Tibial artery (tissue), 4 donors: Measurements from ENCODE around the gene GMFB.

Source experiments
- DNase-seq, 2 donors: peaks; one replicate each; pipeline ENCODE4 v3.0.0-alpha.2; 2019
- H3K27ac ChIP-seq, 2 donors: fragments of 200-600 bp; sonication (generic) in 1 of 2; 1 replicate in 1 of 2; 2 replicates in 1 of 2; pipeline ENCODE4 v1.5.1; 2018 to 2019; ENCODE audit warnings: mild to moderate bottlenecking in 1 of 2
- H3K27me3 ChIP-seq, 2 donors: fragments of 200-600 bp; sonication (generic) in 1 of 2; one replicate each; pipeline versions ENCODE4 v1.5.1 to v1.6.0; 2016 to 2019
- H3K36me3 ChIP-seq, 3 donors: fragments of 200-600 bp; sonication (generic) in 2 of 3; one replicate each; pipeline ENCODE4 v1.5.1; 2016 to 2019; ENCODE audit warnings: mild to moderate bottlenecking in 2 of 3
- H3K4me1 ChIP-seq, 4 donors: fragments of 200-600 bp; sonication (generic) in 2 of 4; 1 replicate in 3 of 4; 2 replicates in 1 of 4; pipeline ENCODE4 v1.5.1; 2016 to 2019
- H3K4me3 ChIP-seq, 2 donors: fragments of 200-600 bp; sonication (generic) in 1 of 2; 1 replicate in 1 of 2; 2 replicates in 1 of 2; pipeline ENCODE4 v1.5.1; 2018 to 2019; ENCODE audit warnings: mild to moderate bottlenecking in 2 of 2
- H3K9me3 ChIP-seq, 3 donors: fragments of 200-600 bp; sonication (generic) in 1 of 3; one replicate each; pipeline ENCODE4 v1.5.1; 2016 to 2019
- CTCF ChIP-seq, 2 experiments: fragments of 200-600 bp in 1 of 2; fragments of 450-650 bp in 1 of 2; IDR thresholded peaks; one replicate each; pipeline ENCODE4 v1.5.1; 2017 to 2019; ENCODE audit warnings: antibody characterized with exemption in 2 of 2, mild to moderate bottlenecking in 1 of 2, moderate library complexity in 1 of 2
- intact Hi-C: fragments of 100-400 bp; cut with DNase I; formaldehyde crosslinking; loops from one replicate; pipeline ENCODE4 v1.15.0; 2023; ENCODE audit warnings: low total_unique reads

Gene GMFB

GRCh38 chr14:54451961-54452360 lies 36.8 kb downstream of the GMFB start:
- DNase-seq = no peak
- TF ChIP-seq CTCF (IDR thresholded peaks at IDR 0.05) = no peak
- Histone ChIP-seq H3K4me3 (no peak overlapping the region), H3K9me3 (no peaks in the 10 kb centered on the region), H3K36me3 (no peaks in the 10 kb centered on the region), H3K27me3 (no peaks in the 10 kb centered on the region), H3K4me1 (no peaks in the 10 kb centered on the region), H3K27ac (no peak overlapping the region)
- intact Hi-C loops = no loop called here

DNA sequence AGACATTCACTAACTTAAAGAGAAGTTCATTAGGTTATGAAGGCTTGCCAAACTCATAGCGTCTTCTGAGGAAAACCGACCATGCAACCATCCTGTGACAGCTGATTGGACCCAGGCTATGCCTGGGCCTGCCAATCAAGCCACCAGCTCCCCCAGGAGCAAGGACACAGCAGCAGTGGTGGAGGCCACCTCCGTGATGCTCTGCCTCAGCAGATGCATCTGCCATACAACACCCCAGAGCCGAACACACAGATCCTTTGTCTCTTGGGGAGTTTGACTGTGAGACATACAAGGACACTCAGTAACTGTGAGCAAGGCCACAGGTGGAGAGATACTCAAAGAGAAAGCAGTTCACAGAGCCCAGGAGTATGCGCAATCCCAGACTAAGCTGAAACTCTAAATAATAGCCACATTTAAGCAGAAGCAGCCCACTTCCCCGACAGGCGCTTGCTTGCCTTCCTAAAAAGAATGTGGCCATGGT lies 37.6 kb downstream of the GMFB start:
- no peak for TF ChIP-seq CTCF (IDR thresholded peaks at IDR 0.05)
- intact Hi-C loops = no loop called here
- no peak overlapping the region for H3K4me3 ChIP-seq
- no peaks in the 10 kb centered on the region for H3K4me1 ChIP-seq
- H3K36me3 ChIP-seq = no peaks in the 10 kb centered on the region
- DNase-seq = no peak
- H3K9me3 ChIP-seq = no peaks in the 10 kb centered on the region
- H3K27me3 ChIP-seq = no peaks in the 10 kb centered on the region
- no peak overlapping the region for H3K27ac ChIP-seq

GRCh38 chr14:54450535-54450934 lies 38.2 kb downstream of the GMFB start:
- H3K27me3 ChIP-seq = no peaks in the 10 kb centered on the region
- no peak overlapping the region for H3K27ac ChIP-seq
- no peak overlapping the region for H3K4me3 ChIP-seq
- H3K36me3 ChIP-seq = no peaks in the 10 kb centered on the region
- H3K9me3 ChIP-seq = no peaks in the 10 kb centered on the region
- DNase-seq = no peak
- intact Hi-C loops = no loop called here
- no peak for TF ChIP-seq CTCF (IDR thresholded peaks at IDR 0.05)
- no peaks in the 10 kb centered on the region for H3K4me1 ChIP-seq

- intact Hi-C loops = no loop called here
- Histone ChIP-seq H3K4me3 (no peak overlapping the region), H3K9me3 (no peaks in the 10 kb centered on the region), H3K4me1 (peaks cover 0 to 1% (median 0%) of the 10 kb centered on the region in 4 donors), H3K27me3 (no peaks in the 10 kb centered on the region), H3K36me3 (no peaks in the 10 kb centered on the region), H3K27ac (no peak overlapping the region)
- no peak for TF ChIP-seq CTCF (IDR thresholded peaks at IDR 0.05)
- no peak for DNase-seq
Observed at GRCh38 chr14:54447231-54447692, 41.5 kb downstream of the GMFB start.

DNA sequence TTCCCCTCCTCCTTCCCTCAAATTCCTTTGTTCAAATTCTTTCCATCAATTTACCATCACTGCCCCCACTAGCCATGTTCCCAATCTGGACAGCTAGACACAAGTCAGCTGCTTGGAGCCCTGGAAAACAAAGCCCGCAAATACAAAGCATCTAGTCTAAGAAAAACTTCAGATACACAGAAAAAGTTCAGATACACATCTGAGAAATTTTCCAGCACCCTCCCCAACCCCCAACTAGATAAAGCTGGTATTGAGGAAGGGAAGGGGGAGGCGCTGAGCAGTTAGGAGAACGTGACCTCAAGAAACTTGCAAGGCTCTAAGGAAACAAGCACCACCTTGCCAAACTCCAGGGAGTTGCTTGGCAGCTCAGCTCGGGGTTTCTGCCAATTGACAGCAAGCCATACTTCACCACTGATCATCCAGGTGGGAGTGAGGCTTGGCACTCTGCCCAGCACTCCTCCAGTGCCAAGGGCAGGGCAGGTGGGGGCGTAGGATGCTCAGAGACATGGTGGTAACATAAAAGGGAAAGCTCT lies 42.6 kb downstream of the GMFB start:
- TF ChIP-seq CTCF (IDR thresholded peaks at IDR 0.05) = no peak
- no peak for DNase-seq
- Histone ChIP-seq H3K4me3 (no peak overlapping the region), H3K4me1 (peaks cover 0 to 10% (median 1%) of the 10 kb centered on the region in 4 donors), H3K27ac (no peak overlapping the region), H3K9me3 (no peaks in the 10 kb centered on the region), H3K27me3 (no peaks in the 10 kb centered on the region), H3K36me3 (no peaks in the 10 kb centered on the region)
- intact Hi-C loops = no loop called here

DNA sequence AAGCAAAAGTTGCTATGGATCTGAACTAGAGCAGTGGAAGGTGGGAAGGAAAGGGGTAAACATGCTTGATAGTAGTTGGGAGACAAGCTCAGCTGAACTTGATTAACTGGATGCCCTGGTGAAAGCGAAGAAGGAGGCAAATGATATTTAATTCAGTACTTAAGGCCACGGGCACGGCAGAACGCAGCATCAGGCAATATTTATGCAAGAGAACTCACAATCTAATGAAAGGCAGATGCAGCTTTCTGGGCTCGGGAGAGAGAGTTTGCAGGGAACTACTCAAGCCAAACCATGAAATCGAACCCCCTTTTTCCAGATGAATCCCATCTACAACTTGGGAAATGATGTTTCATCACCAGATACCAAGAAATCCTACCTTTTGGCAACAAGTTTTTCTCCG lies 44.1 kb downstream of the GMFB start:
- Histone ChIP-seq H3K4me3 (no peak overlapping the region), H3K9me3 (no peaks in the 10 kb centered on the region), H3K27me3 (no peaks in the 10 kb centered on the region), H3K27ac (no peak overlapping the region), H3K36me3 (no peaks in the 10 kb centered on the region), H3K4me1 (peaks cover 0 to 17% (median 7%) of the 10 kb centered on the region in 4 donors)
- intact Hi-C loops = no loop called here
- no peak for TF ChIP-seq CTCF (IDR thresholded peaks at IDR 0.05)
- DNase-seq = no peak
